CD4-positive, alpha-beta memory T cell (primary cell): ENCODE measurements around the gene NPEPL1. TPM values are rescaled to one million over a fixed set of nuclear protein-coding genes. Genes with fewer than 3 reads are reported as not detected.
"Not testable (repeated sequence)": the region's sequence is repeated elsewhere in the genome, so short reads cannot be mapped to it uniquely, and the experiment has no call there.

Experiments
- CTCF ChIA-PET: fragments of 350-600 bp; sonication (Branson Sonifier 250); formaldehyde crosslinking; loops from one replicate; lab custom pipeline; 2021; ENCODE audit warnings: inconsistent platforms; ENCODE audit not compliant: partially characterized antibody; lab: Charles Lee
- POLR2A ChIA-PET: fragments of 350-600 bp; sonication (Branson Sonifier 250); formaldehyde crosslinking; loops from one replicate; lab custom pipeline; 2021; ENCODE audit not compliant: partially characterized antibody; lab: Charles Lee
- DNase-seq, 5 donors: peaks; one replicate each; pipeline versions ENCODE4 v3.0.0 to v3.0.0-alpha.2; 2020 to 2022; ENCODE audit warnings: mixed read lengths in 1 of 5
- H3K27ac ChIP-seq: one replicate; pipeline ENCODE4 v1.7.0; 2013; ENCODE audit warnings: low read depth, low read length
- H3K27me3 ChIP-seq: 2 replicates; pipeline ENCODE4 v1.7.0; 2013; ENCODE audit warnings: mild to moderate bottlenecking, low read length, moderate library complexity; ENCODE audit not compliant: insufficient read depth
- H3K36me3 ChIP-seq: 2 replicates; pipeline ENCODE4 v1.7.0; 2013; ENCODE audit warnings: mild to moderate bottlenecking, low read length, moderate library complexity; ENCODE audit not compliant: insufficient read depth
- H3K4me1 ChIP-seq: 2 replicates; pipeline ENCODE4 v1.7.0; 2013; ENCODE audit warnings: mild to moderate bottlenecking, low read length, moderate library complexity; ENCODE audit not compliant: insufficient read depth
- H3K4me3 ChIP-seq, 2 donors: one replicate each; pipeline ENCODE4 v1.7.0; 2013; ENCODE audit warnings: low read length in 2 of 2, mild to moderate bottlenecking in 1 of 2
- H3K9me3 ChIP-seq, 2 donors: one replicate each; pipeline ENCODE4 v1.7.0; 2013; ENCODE audit warnings: low read length in 2 of 2, control low read depth in 1 of 2; ENCODE audit not compliant: control insufficient read depth in 1 of 2
- H3K27ac Mint-ChIP-seq, 7 donors: one replicate each; pipeline ENCODE4 v1.8.0; 2020 to 2021; ENCODE audit warnings: mixed read lengths in 7 of 7, mild to moderate bottlenecking in 6 of 7, inconsistent platforms in 3 of 7, moderate library complexity in 3 of 7
- H3K27me3 Mint-ChIP-seq, 2 donors: one replicate each; pipeline ENCODE4 v1.8.0; 2020 to 2021; ENCODE audit warnings: mixed read lengths in 2 of 2
- H3K36me3 Mint-ChIP-seq, 2 donors: one replicate each; pipeline ENCODE4 v1.8.0; 2020 to 2021; ENCODE audit warnings: mixed read lengths in 2 of 2, inconsistent platforms in 1 of 2, mild to moderate bottlenecking in 1 of 2
- H3K4me1 Mint-ChIP-seq, 4 donors: one replicate each; pipeline ENCODE4 v1.8.0; 2020 to 2021; ENCODE audit warnings: mixed read lengths in 4 of 4, mild to moderate bottlenecking in 1 of 4
- H3K4me3 Mint-ChIP-seq, 8 donors: one replicate each; pipeline ENCODE4 v1.8.0; 2020 to 2021; ENCODE audit warnings: mixed read lengths in 8 of 8, mild to moderate bottlenecking in 7 of 8, moderate library complexity in 6 of 8, inconsistent platforms in 3 of 8
- H3K9me3 Mint-ChIP-seq, 8 donors: one replicate each; pipeline ENCODE4 v1.8.0; 2020 to 2021; ENCODE audit warnings: mixed read lengths in 8 of 8, mild to moderate bottlenecking in 5 of 8, inconsistent platforms in 3 of 8, moderate library complexity in 1 of 8
- intact Hi-C: fragments of 100-400 bp; cut with micrococcal nuclease; formaldehyde crosslinking; loops from one replicate; pipeline ENCODE4 v1.15.1; 2023
- polyA plus RNA-seq, 2 donors: library from polyadenylated mRNA; unstranded; fragments of 300-500 nt; fragmentation: Illumina TruSeq; gene quantifications; one replicate each; pipeline ENCODE4 v1.2.3, GENCODE V29; 2021
- total RNA-seq, 2 experiments: library from RNA; stranded (reverse); gene quantifications; one replicate each; pipeline ENCODE4 v1.2.3, GENCODE V29; 2021

Gene NPEPL1, protein sequence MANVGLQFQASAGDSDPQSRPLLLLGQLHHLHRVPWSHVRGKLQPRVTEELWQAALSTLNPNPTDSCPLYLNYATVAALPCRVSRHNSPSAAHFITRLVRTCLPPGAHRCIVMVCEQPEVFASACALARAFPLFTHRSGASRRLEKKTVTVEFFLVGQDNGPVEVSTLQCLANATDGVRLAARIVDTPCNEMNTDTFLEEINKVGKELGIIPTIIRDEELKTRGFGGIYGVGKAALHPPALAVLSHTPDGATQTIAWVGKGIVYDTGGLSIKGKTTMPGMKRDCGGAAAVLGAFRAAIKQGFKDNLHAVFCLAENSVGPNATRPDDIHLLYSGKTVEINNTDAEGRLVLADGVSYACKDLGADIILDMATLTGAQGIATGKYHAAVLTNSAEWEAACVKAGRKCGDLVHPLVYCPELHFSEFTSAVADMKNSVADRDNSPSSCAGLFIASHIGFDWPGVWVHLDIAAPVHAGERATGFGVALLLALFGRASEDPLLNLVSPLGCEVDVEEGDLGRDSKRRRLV
- 10 to 100 TPM; 44.2 to 44.8 TPM for total RNA-seq
- 10 to 100 TPM in 1 of 2 donors, 1 to 10 TPM in 1; 8.9 to 11.9 TPM for polyA plus RNA-seq

DNA sequence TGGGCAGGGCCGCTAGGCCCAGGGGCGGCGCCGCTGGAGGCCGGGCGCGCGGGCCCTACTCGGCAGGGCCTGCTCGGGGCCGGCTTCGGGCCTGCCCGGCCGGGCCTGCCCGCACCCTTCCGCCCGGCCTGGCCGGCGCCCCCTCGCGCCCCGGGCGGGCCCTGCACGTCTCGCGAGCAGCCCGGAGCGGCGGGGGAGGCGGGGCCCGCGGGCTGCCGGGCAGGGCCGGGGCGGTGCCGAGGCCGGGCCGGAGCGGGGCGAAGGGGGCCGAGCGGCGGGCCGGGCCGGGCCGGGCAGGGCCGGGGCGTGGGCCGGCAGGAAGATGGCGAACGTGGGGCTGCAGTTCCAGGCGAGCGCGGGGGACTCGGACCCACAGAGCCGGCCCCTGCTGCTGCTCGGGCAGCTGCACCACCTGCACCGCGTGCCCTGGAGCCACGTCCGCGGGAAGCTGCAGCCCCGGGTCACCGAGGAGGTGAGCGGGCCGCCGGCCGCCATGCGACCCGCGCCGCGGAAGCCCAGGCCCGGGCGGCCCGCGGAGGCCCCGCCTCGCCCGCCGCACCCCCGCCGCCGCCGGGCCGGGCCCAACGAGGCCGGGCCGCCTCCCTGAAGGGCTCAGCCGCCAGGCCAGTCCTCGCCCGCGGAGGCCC, at the start of gene NPEPL1:
TSS of gene NPEPL1 (plus strand) at position 222 of the 647 bp plus-strand sequence. CDS start at position 323, 101 bp downstream.
- Mint-ChIP-seq H3K9me3 (no peaks in the 10 kb centered on the region), H3K36me3 (peaks cover 0 to 17% of the 10 kb centered on the region in 2 donors), H3K4me3 (peak within 1 kb of the TSS; percentile 77 to 85 (median 81)), H3K27me3 (no peaks in the 10 kb centered on the region), H3K4me1 (peaks cover 6 to 17% (median 13%) of the 10 kb centered on the region in 4 donors), H3K27ac (peak within 1 kb of the TSS; percentile 79 to 90 (median 85))
- Histone ChIP-seq H3K4me3 (peak within 1 kb of the TSS in 1 of 2 donors; percentile 36), H3K27ac (peak within 1 kb of the TSS; percentile 52), H3K27me3 (no peaks in the 10 kb centered on the region), H3K36me3 (peaks cover 10% of the 10 kb centered on the region), H3K9me3 (no peaks in the 10 kb centered on the region), H3K4me1 (peaks cover 16% of the 10 kb centered on the region)
- peak in 4 of 5 donors; percentile 60 to 75 (median 66) for DNase-seq
- intact Hi-C loops = loop anchor here (1.0 kb wide), 2 partner anchors 40 to 455 kb away; no protein-coding TSS in a partner anchor
- ChIA-PET POLR2A (interaction anchor here (1.0 to 5.7 kb wide), 6 partner anchors 13 to 457 kb away, joined by 3 to 71 read pairs (median 4); partner anchors contain the start of gene STX16), CTCF (interaction anchor here (0.5 to 2.2 kb wide), 8 partner anchors 25 to 212 kb away, joined by 3 to 11 read pairs (median 3); partner anchors contain the start of gene STX16)

DNA sequence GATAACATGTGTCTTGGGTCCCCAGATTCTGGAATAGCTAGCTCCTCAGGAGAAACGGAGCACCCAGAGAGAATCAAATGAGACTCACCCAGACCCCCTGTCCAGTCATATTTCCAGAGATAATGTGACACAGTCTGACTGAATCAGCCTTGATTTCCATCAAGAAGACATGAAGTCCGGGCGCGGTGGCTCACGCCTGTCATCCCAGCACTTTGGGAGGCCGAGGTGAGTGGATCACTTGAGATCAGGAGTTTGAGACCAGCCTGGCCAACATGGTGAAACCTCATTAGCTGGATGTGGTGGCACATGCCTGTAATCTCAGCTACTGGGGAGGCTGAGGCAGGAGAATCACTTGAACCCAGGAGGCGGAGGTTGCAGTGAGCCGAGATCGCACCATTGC, 49.7 kb upstream of the NPEPL1 start:
- H3K4me1 Mint-ChIP-seq, H3K36me3 Mint-ChIP-seq, H3K9me3 ChIP-seq, H3K27ac ChIP-seq, POLR2A ChIA-PET, H3K27ac Mint-ChIP-seq, H3K27me3 Mint-ChIP-seq, H3K4me1 ChIP-seq, H3K4me3 Mint-ChIP-seq, intact Hi-C loops, H3K4me3 ChIP-seq, H3K36me3 ChIP-seq, H3K27me3 ChIP-seq, H3K9me3 Mint-ChIP-seq, DNase-seq: not testable (repeated sequence)
- CTCF ChIA-PET = interaction anchor here (1.9 kb wide), 1 partner anchor 16 kb away, joined by 6 read pairs; no protein-coding TSS in a partner anchor

DNA sequence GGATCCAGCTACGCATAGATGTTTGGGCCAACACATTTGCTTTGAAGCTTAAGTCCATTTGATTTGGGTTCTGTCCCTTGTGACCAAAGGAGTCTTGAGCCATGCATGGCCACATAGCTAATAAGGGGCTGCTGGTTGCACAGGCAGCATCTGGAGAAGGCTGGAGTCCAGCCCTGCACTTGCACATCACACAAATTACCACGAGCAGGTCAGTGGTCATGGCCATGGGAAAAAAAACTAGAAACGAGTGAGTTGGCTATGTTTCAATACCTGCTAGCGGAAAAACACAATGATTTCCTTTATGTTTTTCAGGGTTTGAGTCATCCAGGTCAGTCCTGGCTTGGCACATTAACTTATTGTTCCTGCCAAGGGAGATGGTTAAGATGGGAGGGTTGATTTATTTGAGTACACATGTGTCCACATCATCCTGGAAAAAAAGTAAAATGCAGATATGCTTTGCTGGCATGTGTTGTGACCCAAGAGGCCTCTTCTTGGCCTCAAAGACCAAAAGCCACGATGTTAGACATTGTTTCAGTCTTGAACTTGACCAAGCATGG, 47.1 kb upstream of the NPEPL1 start:
- ChIA-PET POLR2A (no interaction called here), CTCF (no interaction called here)
- intact Hi-C loops = no loop called here
- peaks cover 5% of the 10 kb centered on the region for H3K4me1 ChIP-seq
- Mint-ChIP-seq H3K9me3 (no peaks in the 10 kb centered on the region), H3K27me3 (peaks cover 3 to 6% of the 10 kb centered on the region in 2 donors), H3K4me1 (peaks cover 0 to 7% (median 5%) of the 10 kb centered on the region in 4 donors), H3K27ac (peak overlapping the region in 1 of 7 donors; percentile 30), H3K36me3 (peaks cover 0 to 2% of the 10 kb centered on the region in 2 donors), H3K4me3 (no peak overlapping the region)
- H3K9me3 ChIP-seq = no peaks in the 10 kb centered on the region
- no peak for DNase-seq
- H3K36me3 ChIP-seq = no peaks in the 10 kb centered on the region
- no peak overlapping the region for H3K27ac ChIP-seq
- H3K4me3 ChIP-seq = no peak overlapping the region
- H3K27me3 ChIP-seq = peaks cover 3% of the 10 kb centered on the region

DNA sequence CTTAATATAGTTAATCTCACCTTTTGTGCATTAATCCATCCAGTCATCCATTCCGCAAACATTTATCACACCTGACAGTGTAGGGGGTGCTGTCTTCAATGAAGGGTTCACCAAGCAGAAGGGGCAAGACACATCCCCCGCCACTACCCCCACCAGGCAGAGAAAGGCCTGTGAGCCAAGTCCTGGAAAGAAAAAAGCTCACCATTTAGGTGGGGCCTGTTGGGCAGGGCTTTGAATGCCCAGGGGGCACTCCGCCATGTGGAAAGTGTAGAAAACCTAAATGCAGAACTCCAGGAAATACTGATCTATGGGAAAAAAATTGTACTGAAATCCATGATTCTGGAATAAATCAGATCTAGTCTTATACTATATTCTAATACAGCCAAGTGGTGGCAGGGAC, 46.3 kb upstream of the NPEPL1 start:
- POLR2A ChIA-PET = no interaction called here
- H3K36me3 Mint-ChIP-seq = peaks cover 0 to 8% of the 10 kb centered on the region in 2 donors
- H3K27ac Mint-ChIP-seq = peak overlapping the region in 2 of 7 donors; percentile 50 to 58

DNA sequence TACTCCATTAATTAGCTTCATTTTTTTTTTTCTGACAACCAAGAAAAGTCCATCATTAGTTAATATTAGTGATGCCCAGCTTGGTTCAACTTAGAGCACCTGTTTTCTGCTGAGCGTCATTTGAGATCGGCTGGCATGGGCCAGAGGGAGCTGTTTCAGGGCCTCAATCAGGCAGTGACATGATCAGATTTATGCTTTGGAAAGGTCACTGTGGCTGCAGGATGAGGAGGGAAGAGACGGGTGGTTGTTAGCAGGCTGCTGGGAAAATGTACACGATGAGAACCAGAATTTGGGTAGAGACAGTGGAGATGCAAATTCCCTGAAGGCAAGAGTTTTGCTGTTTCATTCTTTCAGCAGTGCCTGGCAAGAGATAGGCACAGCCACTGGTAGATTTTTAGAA, 45.9 kb upstream of the NPEPL1 start:
- DNase-seq = no peak
- Mint-ChIP-seq H3K9me3 (no peaks in the 10 kb centered on the region), H3K27me3 (peaks cover 4 to 6% of the 10 kb centered on the region in 2 donors), H3K27ac (peak overlapping the region in 1 of 7 donors; percentile 50), H3K4me3 (no peak overlapping the region), H3K4me1 (peaks cover 0 to 19% (median 5%) of the 10 kb centered on the region in 4 donors), H3K36me3 (peaks cover 0 to 12% of the 10 kb centered on the region in 2 donors)
- no peaks in the 10 kb centered on the region for H3K9me3 ChIP-seq
- no peak overlapping the region for H3K27ac ChIP-seq
- intact Hi-C loops = no loop called here
- ChIA-PET POLR2A (no interaction called here), CTCF (interaction anchor here (1.1 to 2.4 kb wide), 5 partner anchors 45 to 193 kb away, joined by 3 to 10 read pairs (median 3); no protein-coding TSS in a partner anchor)
- no peaks in the 10 kb centered on the region for H3K27me3 ChIP-seq
- peaks cover 5% of the 10 kb centered on the region for H3K4me1 ChIP-seq
- no peak overlapping the region for H3K4me3 ChIP-seq
- no peaks in the 10 kb centered on the region for H3K36me3 ChIP-seq

More for the DNA sequence above, 46.3 kb upstream of the NPEPL1 start:
- Histone ChIP-seq H3K27me3 (no peaks in the 10 kb centered on the region), H3K4me3 (no peak overlapping the region), H3K36me3 (no peaks in the 10 kb centered on the region), H3K9me3 (no peaks in the 10 kb centered on the region), H3K27ac (no peak overlapping the region), H3K4me1 (peaks cover 5% of the 10 kb centered on the region)
- no peak for DNase-seq
- Mint-ChIP-seq H3K4me1 (peaks cover 0 to 14% (median 5%) of the 10 kb centered on the region in 4 donors), H3K4me3 (no peak overlapping the region), H3K27me3 (peaks cover 4 to 6% of the 10 kb centered on the region in 2 donors), H3K9me3 (no peaks in the 10 kb centered on the region)
- CTCF ChIA-PET = no interaction called here
- intact Hi-C loops = no loop called here

DNA sequence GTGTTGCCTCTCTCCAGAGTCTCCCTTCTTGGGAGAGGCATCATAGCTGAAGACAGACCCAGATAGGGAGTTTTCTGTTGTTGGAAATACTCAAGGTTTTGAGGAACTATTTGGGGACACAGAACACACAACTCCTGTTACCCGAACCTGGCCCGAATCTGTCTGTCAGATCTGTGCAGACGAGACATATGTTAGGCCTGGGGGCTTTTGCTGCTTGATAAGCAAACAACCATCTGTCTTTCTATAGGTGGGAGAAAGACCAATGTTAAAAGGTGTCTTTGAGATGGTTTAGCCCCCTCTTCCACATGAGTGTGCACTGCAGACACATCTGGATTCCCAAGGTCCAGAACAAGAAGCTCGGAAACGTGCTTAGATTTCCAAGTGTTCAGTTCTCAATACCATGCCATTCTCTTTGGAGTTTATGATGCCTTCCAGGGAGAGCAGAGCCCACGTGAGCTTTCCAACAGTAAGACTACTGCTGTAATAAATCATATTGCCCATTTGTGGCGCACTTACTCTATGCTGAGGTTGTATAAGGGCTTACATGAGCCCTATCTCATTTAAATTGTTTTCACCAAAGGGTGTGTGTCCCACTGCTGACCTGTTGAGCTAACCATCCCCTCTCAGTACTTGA, 45.3 kb upstream of the NPEPL1 start:
- ChIA-PET CTCF (interaction anchor here (0.7 to 2.4 kb wide), 8 partner anchors 25 to 258 kb away, joined by 3 to 10 read pairs (median 3); partner anchors contain the start of gene VAPB), POLR2A (no interaction called here)
- Mint-ChIP-seq H3K4me3 (peak overlapping the region in 1 of 8 donors; percentile 43), H3K27ac (peak overlapping the region in 1 of 7 donors; percentile 57), H3K36me3 (peaks cover 0 to 18% of the 10 kb centered on the region in 2 donors), H3K9me3 (no peaks in the 10 kb centered on the region), H3K4me1 (peaks cover 0 to 23% (median 5%) of the 10 kb centered on the region in 4 donors), H3K27me3 (peaks cover 1 to 4% of the 10 kb centered on the region in 2 donors)
- Histone ChIP-seq H3K9me3 (no peaks in the 10 kb centered on the region), H3K4me3 (no peak overlapping the region), H3K4me1 (peaks cover 5% of the 10 kb centered on the region), H3K27ac (no peak overlapping the region), H3K27me3 (no peaks in the 10 kb centered on the region), H3K36me3 (no peaks in the 10 kb centered on the region)
- no peak for DNase-seq
- intact Hi-C loops = no loop called here
